Left renal pelvis (tissue), 4 donors: ENCODE measurements around the gene KRTAP1-3. TPM values are rescaled to one million over a fixed set of nuclear protein-coding genes. Genes with fewer than 3 reads are reported as not detected.

Experiments
- polyA plus RNA-seq, 4 donors: library from polyadenylated mRNA; unstranded; fragments of 120-200 nt; gene quantifications; one replicate each; pipeline ENCODE4 v1.2.1, GENCODE V29; 2013; ENCODE audit not compliant: insufficient read length in 4 of 4

The KRTAP1-3 gene
- polyA plus RNA-seq, 4 donors, result not detected

Other genes starting within 250 kb of the KRTAP1-3 start
- under 1 TPM in 1 of 4 donors, not detected in 3; 0.19 TPM for gene KRT28, start 234.9 kb downstream of the KRTAP1-3 start, polyA plus RNA-seq
- gene KRT10, start 212.3 kb downstream of the KRTAP1-3 start, polyA plus RNA-seq, result 10 to 100 TPM; 49.3 to 60.0 (median 58.1) TPM
- gene KRT12, start 167.7 kb downstream of the KRTAP1-3 start, polyA plus RNA-seq, result under 1 TPM in 2 of 4 donors, not detected in 2; 0.10 to 0.27 TPM
- gene KRT20, start 149.6 kb downstream of the KRTAP1-3 start, polyA plus RNA-seq, result 1 to 10 TPM in 1 of 4 donors, under 1 TPM in 2, not detected in 1; 0.09 to 2.0 (median 0.58) TPM
- 1 to 10 TPM in 2 of 4 donors, under 1 TPM in 2; 0.52 to 2.1 (median 1.0) TPM for gene KRT23, start 97.2 kb downstream of the KRTAP1-3 start, polyA plus RNA-seq
- not detected for gene KRT39, start 67.9 kb downstream of the KRTAP1-3 start, polyA plus RNA-seq
- under 1 TPM in 1 of 4 donors, not detected in 3; 0.07 TPM for gene KRT40, start 50.5 kb downstream of the KRTAP1-3 start, polyA plus RNA-seq
- gene KRTAP3-3, start 40.7 kb downstream of the KRTAP1-3 start, polyA plus RNA-seq, result not detected
- not detected for gene KRTAP3-2, start 35.0 kb downstream of the KRTAP1-3 start, polyA plus RNA-seq
- not detected for gene KRTAP3-1, start 25.7 kb downstream of the KRTAP1-3 start, polyA plus RNA-seq
- gene KRTAP1-5, start 7.7 kb downstream of the KRTAP1-3 start, polyA plus RNA-seq, result not detected
- gene KRTAP1-4, start 4.7 kb downstream of the KRTAP1-3 start, polyA plus RNA-seq, result not detected
- not detected for gene KRTAP1-1, start 6.6 kb upstream of the KRTAP1-3 start, polyA plus RNA-seq
- not detected for gene KRTAP2-1, start 12.4 kb upstream of the KRTAP1-3 start, polyA plus RNA-seq
- gene KRTAP2-2, start 20.4 kb upstream of the KRTAP1-3 start, polyA plus RNA-seq, result not detected
- not detected for gene KRTAP2-3, start 25.2 kb upstream of the KRTAP1-3 start, polyA plus RNA-seq
- not detected for gene KRTAP2-4, start 31.0 kb upstream of the KRTAP1-3 start, polyA plus RNA-seq
- gene KRTAP4-7, start 49.3 kb upstream of the KRTAP1-3 start, polyA plus RNA-seq, result not detected
- not detected for gene KRTAP4-8, start 63.3 kb upstream of the KRTAP1-3 start, polyA plus RNA-seq
- not detected for gene KRTAP4-16, start 67.3 kb upstream of the KRTAP1-3 start, polyA plus RNA-seq
- not detected for gene KRTAP4-9, start 70.5 kb upstream of the KRTAP1-3 start, polyA plus RNA-seq
- gene KRTAP4-11, start 83.5 kb upstream of the KRTAP1-3 start, polyA plus RNA-seq, result not detected
- gene KRTAP4-12, start 89.3 kb upstream of the KRTAP1-3 start, polyA plus RNA-seq, result not detected
- not detected for gene KRTAP4-6, start 105.7 kb upstream of the KRTAP1-3 start, polyA plus RNA-seq
- gene KRTAP4-5, start 115.0 kb upstream of the KRTAP1-3 start, polyA plus RNA-seq, result not detected
- gene KRTAP4-4, start 125.9 kb upstream of the KRTAP1-3 start, polyA plus RNA-seq, result not detected
- gene KRTAP4-3, start 133.3 kb upstream of the KRTAP1-3 start, polyA plus RNA-seq, result not detected
- gene KRTAP4-2, start 143.3 kb upstream of the KRTAP1-3 start, polyA plus RNA-seq, result not detected
- not detected for gene KRTAP4-1, start 150.0 kb upstream of the KRTAP1-3 start, polyA plus RNA-seq
- not detected for gene KRTAP9-1, start 155.0 kb upstream of the KRTAP1-3 start, polyA plus RNA-seq
- gene KRTAP9-2, start 191.8 kb upstream of the KRTAP1-3 start, polyA plus RNA-seq, result not detected
- gene KRTAP9-3, start 197.6 kb upstream of the KRTAP1-3 start, polyA plus RNA-seq, result not detected
- not detected for gene KRTAP9-8, start 203.1 kb upstream of the KRTAP1-3 start, polyA plus RNA-seq
- not detected for gene KRTAP9-4, start 214.8 kb upstream of the KRTAP1-3 start, polyA plus RNA-seq
- gene KRTAP9-9, start 220.5 kb upstream of the KRTAP1-3 start, polyA plus RNA-seq, result not detected
- not detected for gene KRTAP9-6, start 230.5 kb upstream of the KRTAP1-3 start, polyA plus RNA-seq
- not detected for gene KRTAP9-7, start 240.8 kb upstream of the KRTAP1-3 start, polyA plus RNA-seq